ENCODE measurements around the gene PIGX. TPM values are rescaled to one million over a fixed set of nuclear protein-coding genes. Genes with fewer than 3 reads are reported as not detected.

The PIGX gene
- total RNA-seq, 6 experiments from 2014 or later = 6.4 to 17.0 (median 7.2) TPM

- WGBS (ENCODE audit: insufficient coverage, low coverage, low lambda C conversion rate, missing lambda C conversion rate) = 79% methylated on average over 15 of the region's 17 CpGs
- TF ChIP-seq POLR2A (IDR thresholded peaks at IDR 0.05) (no peak), CTCF (IDR thresholded peaks at IDR 0.05) (no peak)
Measured at GRCh38 chr3:196689941-196690660, 22.1 kb upstream of the PIGX start.

GRCh38 chr3:196691386-196691785, 20.8 kb upstream of the PIGX start:
- intact Hi-C loops (cut with DNase I) = no loop called here
- ATAC-seq (no peak), DNase-seq (no peak)
- 35% methylated on average over 8 of the region's 8 CpGs for WGBS (ENCODE audit: insufficient coverage, low coverage, low lambda C conversion rate, missing lambda C conversion rate)
- TF ChIP-seq POLR2A (IDR thresholded peaks at IDR 0.05) (no peak), CTCF (IDR thresholded peaks at IDR 0.05) (no peak)
- Histone ChIP-seq H3K27ac (no peak overlapping the region), H3K36me3 (no peaks in the 10 kb centered on the region), H3K9me3 (no peaks in the 10 kb centered on the region), H3K4me1 (no peaks in the 10 kb centered on the region), H3K27me3 (no peaks in the 10 kb centered on the region), H3K4me3 (no peak overlapping the region)

More at GRCh38 chr3:196689941-196690660, 22.1 kb upstream of the PIGX start:
- H3K9me3 ChIP-seq = no peaks in the 10 kb centered on the region
- peaks cover 0 to 1% (median 0%) of the 10 kb centered on the region in 4 donors for H3K4me1 ChIP-seq
- no peak overlapping the region for H3K27ac ChIP-seq
- ATAC-seq (no peak), DNase-seq (no peak)
- no peaks in the 10 kb centered on the region for H3K27me3 ChIP-seq
- H3K4me3 ChIP-seq = no peak overlapping the region
- H3K36me3 ChIP-seq = no peaks in the 10 kb centered on the region
- intact Hi-C loops (cut with DNase I) = loop anchor here in 1 of 2 donors (5.0 kb wide), 1 partner anchor 78 kb away; no protein-coding TSS in a partner anchor

GRCh38 chr3:196694202-196694638, 18.0 kb upstream of the PIGX start:
- WGBS (ENCODE audit: insufficient coverage, low coverage, low lambda C conversion rate, missing lambda C conversion rate) = 6% methylated on average over 1 of the region's 1 CpG
- Histone ChIP-seq H3K36me3 (no peaks in the 10 kb centered on the region), H3K4me1 (no peaks in the 10 kb centered on the region), H3K4me3 (no peak overlapping the region), H3K27ac (no peak overlapping the region), H3K27me3 (no peaks in the 10 kb centered on the region), H3K9me3 (no peaks in the 10 kb centered on the region)
- ATAC-seq = no peak
- intact Hi-C loops (cut with DNase I) = no loop called here
- no peak for TF ChIP-seq POLR2A (IDR thresholded peaks at IDR 0.05)
- TF ChIP-seq CTCF (IDR thresholded peaks at IDR 0.05) = peak in 2 of 4 donors; percentile 9 to 10
- no peak for DNase-seq

GRCh38 chr3:196694941-196695848, 17.0 kb upstream of the PIGX start:
- Histone ChIP-seq H3K27ac (no peak overlapping the region), H3K9me3 (no peaks in the 10 kb centered on the region), H3K36me3 (no peaks in the 10 kb centered on the region), H3K4me1 (no peaks in the 10 kb centered on the region), H3K27me3 (no peaks in the 10 kb centered on the region), H3K4me3 (no peak overlapping the region)
- intact Hi-C loops (cut with DNase I) = no loop called here
- DNase-seq = no peak
- peak in 1 of 4 donors; percentile 24 for ATAC-seq
- TF ChIP-seq CTCF (IDR thresholded peaks at IDR 0.05) (no peak), POLR2A (IDR thresholded peaks at IDR 0.05) (no peak)
- WGBS (ENCODE audit: insufficient coverage, low coverage, low lambda C conversion rate, missing lambda C conversion rate) = 85% methylated on average over 14 of the region's 17 CpGs

Data from right lobe of liver (tissue), 6 donors.